ENCODE measurements around the gene TAF8.
A peak's percentile ranks its signal among the peaks of the same experiment; 100 is the strongest.

The TAF8 gene

DNA sequence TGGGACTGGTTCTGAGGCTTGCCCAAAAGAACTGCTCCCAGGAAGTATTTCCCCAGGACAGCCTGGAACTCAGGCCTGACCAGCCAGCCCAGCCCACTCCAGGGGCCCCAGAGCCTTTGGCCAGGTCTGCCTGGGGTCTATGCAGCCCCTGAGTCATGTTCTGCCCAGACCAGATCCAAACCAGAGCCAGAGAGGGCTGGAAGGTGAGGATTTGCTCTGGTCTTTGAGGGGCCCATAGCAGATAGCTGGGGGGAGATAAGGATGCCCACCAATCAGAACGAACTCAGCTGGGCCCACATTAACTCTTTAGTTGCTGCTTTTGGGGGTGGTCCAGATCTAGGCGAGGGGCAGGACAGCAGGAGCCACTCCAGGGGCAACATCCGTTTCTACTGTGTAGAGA, 75.3 kb downstream of the TAF8 start:
- H3K4me1 ChIP-seq (ENCODE audit: insufficient read depth, poor library complexity, severe bottlenecking): peaks cover 24% of the 10 kb centered on the region
- H3K27ac ChIP-seq (ENCODE audit: poor library complexity, severe bottlenecking): no peak overlapping the region
- peaks cover 64% of the 10 kb centered on the region for H3K36me3 ChIP-seq (ENCODE audit: low read depth)
- H3K9me3 ChIP-seq (ENCODE audit: severe bottlenecking): no peaks in the 10 kb centered on the region
- TF ChIP-seq, protein P1, sequence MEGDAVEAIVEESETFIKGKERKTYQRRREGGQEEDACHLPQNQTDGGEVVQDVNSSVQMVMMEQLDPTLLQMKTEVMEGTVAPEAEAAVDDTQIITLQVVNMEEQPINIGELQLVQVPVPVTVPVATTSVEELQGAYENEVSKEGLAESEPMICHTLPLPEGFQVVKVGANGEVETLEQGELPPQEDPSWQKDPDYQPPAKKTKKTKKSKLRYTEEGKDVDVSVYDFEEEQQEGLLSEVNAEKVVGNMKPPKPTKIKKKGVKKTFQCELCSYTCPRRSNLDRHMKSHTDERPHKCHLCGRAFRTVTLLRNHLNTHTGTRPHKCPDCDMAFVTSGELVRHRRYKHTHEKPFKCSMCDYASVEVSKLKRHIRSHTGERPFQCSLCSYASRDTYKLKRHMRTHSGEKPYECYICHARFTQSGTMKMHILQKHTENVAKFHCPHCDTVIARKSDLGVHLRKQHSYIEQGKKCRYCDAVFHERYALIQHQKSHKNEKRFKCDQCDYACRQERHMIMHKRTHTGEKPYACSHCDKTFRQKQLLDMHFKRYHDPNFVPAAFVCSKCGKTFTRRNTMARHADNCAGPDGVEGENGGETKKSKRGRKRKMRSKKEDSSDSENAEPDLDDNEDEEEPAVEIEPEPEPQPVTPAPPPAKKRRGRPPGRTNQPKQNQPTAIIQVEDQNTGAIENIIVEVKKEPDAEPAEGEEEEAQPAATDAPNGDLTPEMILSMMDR (IDR thresholded peaks at IDR 0.05; ENCODE audit: poor library complexity, severe bottlenecking): no peak
- no peak overlapping the region for H3K4me3 ChIP-seq (ENCODE audit: severe bottlenecking)
- H3K27me3 ChIP-seq (ENCODE audit: insufficient read depth, poor library complexity, severe bottlenecking): no peaks in the 10 kb centered on the region
- no peak for DNase-seq (ENCODE audit: low spot score)
- no peak for ATAC-seq (ENCODE audit: low read depth)

DNA sequence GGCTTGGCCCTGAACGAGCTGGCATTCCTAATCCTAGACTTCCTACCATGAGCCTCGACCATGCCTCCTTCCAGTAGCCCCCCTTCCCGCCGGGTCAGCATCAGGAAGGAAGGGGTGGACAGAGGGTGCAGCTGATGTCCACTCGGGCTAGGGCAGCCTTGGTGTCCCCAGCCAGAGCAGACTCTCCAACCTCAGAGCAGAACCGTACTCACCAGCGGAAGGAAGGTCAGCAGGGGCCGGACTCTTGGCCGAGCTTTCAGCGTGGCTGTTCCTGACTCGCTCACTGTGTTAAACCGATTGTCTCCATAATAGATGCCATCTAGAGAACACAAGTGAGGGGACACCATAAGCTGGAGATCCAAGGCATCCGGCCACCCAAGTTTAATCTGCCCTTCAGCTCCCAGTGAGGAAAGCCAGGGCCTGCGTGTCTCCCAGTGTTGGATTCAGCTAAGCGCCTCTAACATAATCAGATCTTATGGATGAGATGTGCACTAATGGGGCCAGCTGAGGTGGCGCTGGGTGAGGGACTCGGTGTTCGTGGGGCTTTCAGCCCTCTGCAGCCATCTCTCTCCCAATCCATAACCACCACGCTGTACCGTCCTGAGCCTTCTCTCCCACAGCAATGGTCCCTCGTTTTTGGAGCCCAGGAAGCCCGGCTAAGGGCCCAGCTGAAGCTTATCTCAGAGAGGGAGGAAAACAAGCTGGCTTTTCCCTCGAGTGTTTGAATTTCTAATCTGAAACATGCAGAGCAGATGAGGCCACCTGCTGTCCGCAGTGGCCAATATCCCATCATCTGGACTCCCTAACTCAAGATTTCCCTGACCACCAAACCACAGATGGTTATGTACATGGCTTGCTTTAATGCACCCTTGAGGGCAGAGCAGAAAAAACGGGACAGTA, 78.4 kb downstream of the TAF8 start:
- DNase-seq (ENCODE audit: low spot score): no peak
- H3K27me3 ChIP-seq (ENCODE audit: insufficient read depth, poor library complexity, severe bottlenecking): no peaks in the 10 kb centered on the region
- TF ChIP-seq, protein P1 (IDR thresholded peaks at IDR 0.05; ENCODE audit: poor library complexity, severe bottlenecking): no peak
- peaks cover 73% of the 10 kb centered on the region for H3K36me3 ChIP-seq (ENCODE audit: low read depth)
- H3K4me3 ChIP-seq (ENCODE audit: severe bottlenecking): no peak overlapping the region
- no peak for ATAC-seq (ENCODE audit: low read depth)
- no peak overlapping the region for H3K27ac ChIP-seq (ENCODE audit: poor library complexity, severe bottlenecking)
- H3K4me1 ChIP-seq (ENCODE audit: insufficient read depth, poor library complexity, severe bottlenecking): no peaks in the 10 kb centered on the region
- no peaks in the 10 kb centered on the region for H3K9me3 ChIP-seq (ENCODE audit: severe bottlenecking)

DNA sequence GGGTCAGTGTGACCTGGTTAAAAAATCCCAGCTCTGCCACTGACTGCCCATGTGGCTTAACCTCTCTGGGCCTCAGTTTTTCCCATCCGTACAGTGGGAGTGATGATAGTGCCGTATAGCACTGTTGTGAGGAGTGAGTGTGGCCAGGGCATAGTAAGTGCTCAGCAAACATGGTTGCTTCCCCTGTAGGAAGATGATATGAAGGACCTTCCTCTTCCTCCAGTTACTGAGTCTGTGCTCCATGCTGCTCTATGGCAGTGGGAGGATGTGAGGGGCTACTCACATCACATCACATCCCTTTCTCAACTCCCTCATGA, 79.0 kb downstream of the TAF8 start:
- no peak for ATAC-seq (ENCODE audit: low read depth)
- TF ChIP-seq, protein P1 (IDR thresholded peaks at IDR 0.05; ENCODE audit: poor library complexity, severe bottlenecking): no peak
- peaks cover 78% of the 10 kb centered on the region for H3K36me3 ChIP-seq (ENCODE audit: low read depth)
- H3K27ac ChIP-seq (ENCODE audit: poor library complexity, severe bottlenecking): no peak overlapping the region
- no peaks in the 10 kb centered on the region for H3K27me3 ChIP-seq (ENCODE audit: insufficient read depth, poor library complexity, severe bottlenecking)
- no peaks in the 10 kb centered on the region for H3K9me3 ChIP-seq (ENCODE audit: severe bottlenecking)
- H3K4me1 ChIP-seq (ENCODE audit: insufficient read depth, poor library complexity, severe bottlenecking): no peaks in the 10 kb centered on the region
- H3K4me3 ChIP-seq (ENCODE audit: severe bottlenecking): no peak overlapping the region
- no peak for DNase-seq (ENCODE audit: low spot score)

DNA sequence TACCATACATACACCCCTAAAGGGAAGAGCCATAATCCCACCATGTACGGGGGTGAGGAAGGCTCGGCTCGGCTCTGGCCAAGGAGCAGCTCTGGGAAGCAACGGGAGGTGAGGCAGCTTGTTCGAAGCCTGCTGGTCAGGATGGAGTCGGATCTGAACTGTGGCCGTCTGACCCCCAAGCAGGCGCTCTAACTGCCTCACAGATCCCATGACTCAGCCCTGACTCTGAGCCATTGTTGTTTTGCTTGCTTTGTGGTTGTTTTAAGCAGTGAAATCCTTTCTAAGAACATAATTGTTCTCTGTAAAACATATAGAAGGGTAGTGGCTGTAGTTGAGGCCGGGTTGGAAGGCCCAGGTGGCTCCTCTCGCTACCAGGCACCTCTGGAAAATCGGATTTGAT, 81.2 kb downstream of the TAF8 start:
- no peak overlapping the region for H3K4me3 ChIP-seq (ENCODE audit: severe bottlenecking)
- H3K9me3 ChIP-seq (ENCODE audit: severe bottlenecking): no peaks in the 10 kb centered on the region
- no peak for DNase-seq (ENCODE audit: low spot score)
- 0 out of 3 replicates have a peak, but pooled peaks have one; percentile 19 for ATAC-seq (ENCODE audit: low read depth)
- no peaks in the 10 kb centered on the region for H3K27me3 ChIP-seq (ENCODE audit: insufficient read depth, poor library complexity, severe bottlenecking)
- peaks cover 79% of the 10 kb centered on the region for H3K36me3 ChIP-seq (ENCODE audit: low read depth)
- H3K4me1 ChIP-seq (ENCODE audit: insufficient read depth, poor library complexity, severe bottlenecking): peaks cover 3% of the 10 kb centered on the region
- TF ChIP-seq, protein P1 (IDR thresholded peaks at IDR 0.05; ENCODE audit: poor library complexity, severe bottlenecking): no peak
- H3K27ac ChIP-seq (ENCODE audit: poor library complexity, severe bottlenecking): no peak overlapping the region

DNA sequence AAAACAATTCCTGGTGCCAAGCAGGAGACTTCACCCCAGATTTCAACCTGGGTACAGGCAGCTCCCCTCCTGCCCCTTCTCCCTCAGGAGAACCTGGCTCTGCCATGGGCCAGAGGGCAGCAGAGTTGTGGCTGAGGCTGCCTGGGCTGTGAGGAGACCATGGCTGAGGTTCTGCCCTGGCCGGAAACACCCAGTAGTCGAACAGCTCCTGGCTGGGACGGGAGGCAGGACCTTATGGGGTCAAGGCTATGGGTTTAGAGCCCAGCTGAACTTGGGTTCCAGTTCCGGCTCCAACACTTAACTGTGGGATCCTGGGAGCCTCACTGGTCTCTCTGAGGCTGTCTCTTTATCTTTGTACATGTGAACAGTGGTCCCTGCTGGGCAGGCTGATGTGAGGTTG, 83.6 kb downstream of the TAF8 start:
- H3K4me1 ChIP-seq (ENCODE audit: insufficient read depth, poor library complexity, severe bottlenecking): peaks cover 19% of the 10 kb centered on the region
- H3K27me3 ChIP-seq (ENCODE audit: insufficient read depth, poor library complexity, severe bottlenecking): no peaks in the 10 kb centered on the region
- TF ChIP-seq, protein P1 (IDR thresholded peaks at IDR 0.05; ENCODE audit: poor library complexity, severe bottlenecking): no peak
- no peaks in the 10 kb centered on the region for H3K9me3 ChIP-seq (ENCODE audit: severe bottlenecking)
- H3K27ac ChIP-seq (ENCODE audit: poor library complexity, severe bottlenecking): no peak overlapping the region
- H3K4me3 ChIP-seq (ENCODE audit: severe bottlenecking): no peak overlapping the region
- DNase-seq (ENCODE audit: low spot score) (no peak), ATAC-seq (ENCODE audit: low read depth) (no peak)
- peaks cover 62% of the 10 kb centered on the region for H3K36me3 ChIP-seq (ENCODE audit: low read depth)

Measured in RWPE2 (cell line).